HCT116 (cell line): ENCODE measurements around the gene CBFA2T3. TPM values are rescaled to one million over a fixed set of nuclear protein-coding genes. Genes with fewer than 3 reads are reported as not detected.

Experiments used
- ATAC-seq: fragments of 200-7000 bp; cut with Tn5 transposase; 2 replicates; pipeline ENCODE4 v1.9.1; 2020; ENCODE audit warnings: mild to moderate bottlenecking, moderate library complexity
- BruUV-seq: library from RNA; stranded (reverse); fragments of 400-500 nt; replicated peaks from 2 replicates; lab custom pipeline; 2021; lab: Mats Ljungman, UMichigan
- CTCF ChIA-PET: fragments of 300-600 bp; sonication (Branson Sonifier 250); formaldehyde crosslinking; loops from one replicate; lab custom pipeline; 2021; ENCODE audit warnings: antibody characterized with exemption; lab: Charles Lee
- POLR2A ChIA-PET: fragments of 300-600, 350-600 bp; sonication (Branson Sonifier 250); formaldehyde crosslinking; loops from one replicate; lab custom pipeline; 2021; ENCODE audit warnings: antibody characterized with exemption; lab: Charles Lee
- RAD21 ChIA-PET, 2 experiments: fragments of 300-600 bp; sonication (Branson Sonifier 250); formaldehyde crosslinking; loops; one replicate each; lab custom pipeline; 2023; ENCODE audit warnings: low total read pairs in 2 of 2; ENCODE audit not compliant: uncharacterized antibody in 2 of 2, unreplicated experiment in 2 of 2, low non-redundant PET in 1 of 2; lab: Charles Lee
- DNase-seq: peaks from one replicate; pipeline ENCODE4 v3.0.0-alpha.2; 2010; ENCODE audit warnings: low read depth, low spot score
- H2AFZ ChIP-seq: fragments of 200-600 bp; shearing (Covaris generic), sonication (generic); 2 replicates; pipeline ENCODE4 v1.6.1; 2017; ENCODE audit warnings: low read depth, mixed run types, mixed read lengths, antibody characterized with exemption, low read length; ENCODE audit not compliant: poor library complexity, severe bottlenecking
- H3K27ac ChIP-seq: 2 replicates; pipeline ENCODE4 v1.5.1; 2012; ENCODE audit warnings: low read depth, low read length
- H3K27me3 ChIP-seq: fragments of 200-600 bp; sonication (generic); 2 replicates; pipeline ENCODE4 v1.6.1; 2016; ENCODE audit warnings: mixed run types, low read length, mixed read lengths; ENCODE audit not compliant: insufficient read depth
- H3K36me3 ChIP-seq, 2 experiments: fragments of 200-500 bp in 1 of 2; fragments of 200-600 bp in 1 of 2; sonication (Bioruptor generic) in 1 of 2; sonication (generic) in 1 of 2; 2 replicates each; pipeline versions ENCODE4 v1.5.1 to v1.6.1; 2014 to 2016; ENCODE audit warnings: low read length in 2 of 2, inconsistent platforms in 1 of 2, mixed read lengths in 1 of 2, mixed run types in 1 of 2; ENCODE audit not compliant: insufficient read depth in 2 of 2, control insufficient read depth in 1 of 2
- H3K4me1 ChIP-seq, 2 experiments: fragments of 200-600 bp in 1 of 2; sonication (generic) in 1 of 2; 2 replicates each; pipeline versions ENCODE4 v1.5.1 to v1.6.1; 2012 to 2017; ENCODE audit warnings: low read length in 2 of 2, inconsistent platforms in 1 of 2, mild to moderate bottlenecking in 1 of 2, mixed read lengths in 1 of 2, mixed run types in 1 of 2, moderate library complexity in 1 of 2; ENCODE audit not compliant: insufficient read depth in 2 of 2, control insufficient read depth in 1 of 2
- H3K4me2 ChIP-seq: fragments of 200-600 bp; sonication (generic); 2 replicates; pipeline ENCODE4 v1.6.1; 2017; ENCODE audit warnings: mixed run types, low read length, mixed read lengths
- H3K4me3 ChIP-seq, 2 experiments: fragments of 200-600 bp in 1 of 2; sonication (generic) in 1 of 2; replicated peaks in 1 of 2; 2 replicates each; pipeline ENCODE4 v1.5.1; 2011 to 2016; ENCODE audit warnings: low read length in 2 of 2, control low read depth in 1 of 2, low read depth in 1 of 2, mild to moderate bottlenecking in 1 of 2, mixed read lengths in 1 of 2, mixed run types in 1 of 2
- H3K79me2 ChIP-seq: fragments of 200-600 bp; sonication (generic); 2 replicates; pipeline ENCODE4 v1.6.1; 2017; ENCODE audit warnings: mild to moderate bottlenecking, mixed run types, low read length, moderate library complexity, mixed read lengths; ENCODE audit not compliant: insufficient read depth
- H3K9ac ChIP-seq: fragments of 200-600 bp; sonication (generic); 2 replicates; pipeline ENCODE4 v1.6.1; 2016; ENCODE audit warnings: low read length, mixed read lengths
- H3K9me2 ChIP-seq: fragments of 200-600 bp; sonication (generic), shearing (Covaris generic); 2 replicates; pipeline ENCODE4 v1.6.1; 2017; ENCODE audit warnings: mixed run types, mild to moderate bottlenecking, moderate library complexity; ENCODE audit not compliant: insufficient read depth
- H3K9me3 ChIP-seq, 2 experiments: fragments of 200-500 bp in 1 of 2; fragments of 200-600 bp in 1 of 2; sonication (Bioruptor generic) in 1 of 2; sonication (generic) in 1 of 2; 2 replicates each; pipeline ENCODE4 v1.6.1; 2014 to 2017; ENCODE audit warnings: low read length in 2 of 2, mixed read lengths in 2 of 2, inconsistent platforms in 1 of 2, low read depth in 1 of 2, mild to moderate bottlenecking in 1 of 2, mixed run types in 1 of 2, moderate library complexity in 1 of 2; ENCODE audit not compliant: control insufficient read depth in 1 of 2, insufficient read depth in 1 of 2
- H4K20me1 ChIP-seq: fragments of 200-600 bp; sonication (generic), shearing (Covaris generic); 2 replicates; pipeline ENCODE4 v1.6.1; 2017; ENCODE audit warnings: mixed run types, mild to moderate bottlenecking, moderate library complexity; ENCODE audit not compliant: insufficient read depth
- ATF3 ChIP-seq: IDR thresholded peaks from 2 replicates; pipeline ENCODE4 v1.6.1; 2012
- CTCF ChIP-seq, 3 experiments: fragments of 200-600 bp in 1 of 3; sonication (generic) in 1 of 3; IDR thresholded peaks in 2 of 3; conservative IDR thresholded peaks in 1 of 3; 2 replicates each; pipeline ENCODE4 v1.5.1; 2012 to 2017; ENCODE audit warnings: low read depth in 2 of 3, low read length in 2 of 3, antibody characterized with exemption in 1 of 3, borderline replicate concordance in 1 of 3, control low read depth in 1 of 3, mild to moderate bottlenecking in 1 of 3, mixed read lengths in 1 of 3, mixed run types in 1 of 3, moderate library complexity in 1 of 3; ENCODE audit not compliant: insufficient read depth in 1 of 3
- EGR1 ChIP-seq: IDR thresholded peaks from 2 replicates; pipeline ENCODE4 v1.6.1; 2012; ENCODE audit warnings: low read depth
- EZH2 ChIP-seq: fragments of 200-600 bp; sonication (generic); IDR thresholded peaks from 2 replicates; pipeline ENCODE4 v1.6.1; 2017; ENCODE audit warnings: antibody characterized with exemption, mixed run types
- MAX ChIP-seq: IDR thresholded peaks from 2 replicates; pipeline ENCODE4 v1.6.1; 2012
- SIN3A ChIP-seq: IDR thresholded peaks from 2 replicates; pipeline ENCODE4 v1.6.1; 2012; ENCODE audit warnings: low read depth
- YY1 ChIP-seq: IDR thresholded peaks from 2 replicates; pipeline ENCODE4 v1.6.1; 2011; ENCODE audit warnings: low read length, low read depth, moderate library complexity, mild to moderate bottlenecking; ENCODE audit not compliant: insufficient replicate concordance; ENCODE audit errors: extremely low read depth
- ZBTB33 ChIP-seq: IDR thresholded peaks from 2 replicates; pipeline ENCODE4 v1.6.1; 2011; ENCODE audit warnings: mild to moderate bottlenecking, low read length, moderate library complexity; ENCODE audit not compliant: insufficient replicate concordance; ENCODE audit errors: extremely low read depth
- intact Hi-C: fragments of 100-400 bp; cut with micrococcal nuclease; formaldehyde crosslinking; loops from 2 replicates; pipeline ENCODE4 v1.10.0; 2022
- total RNA-seq: library from RNA; stranded (reverse); gene quantifications from one replicate; pipeline ENCODE4 v1.2.1, GENCODE V29; 2021; ENCODE audit not compliant: unreplicated experiment

Gene CBFA2T3
- total RNA-seq, 1 experiment from 2014 or later: 19.1 TPM

GRCh38 chr16:88964636-88965035 lies 12.4 kb downstream of the CBFA2T3 start:
- H3K9ac ChIP-seq: no peak overlapping the region
- DNase-seq (no peak), ATAC-seq (no peak)
- POLR2A ChIA-PET: no interaction called here
- H3K27me3 ChIP-seq: no peaks in the 10 kb centered on the region
- H3K4me2 ChIP-seq: no peak overlapping the region
- no peak overlapping the region for H3K4me3 ChIP-seq
- CTCF ChIA-PET: no interaction called here
- H2AFZ ChIP-seq: no peak overlapping the region
- no peaks in the 10 kb centered on the region for H3K4me1 ChIP-seq
- no peaks in the 10 kb centered on the region for H3K36me3 ChIP-seq
- RAD21 ChIA-PET: no interaction called here
- intact Hi-C loops: no loop called here
- no peaks in the 10 kb centered on the region for H3K9me3 ChIP-seq
- TF ChIP-seq EZH2 (no peak), EGR1 (no peak), ZBTB33 (no peak), SIN3A (no peak), YY1 (no peak), CTCF (IDR thresholded peaks at IDR 0.05 in 2 of 3, conservative IDR thresholded peaks at IDR 0.05 in 1 of 3; ENCODE audit: borderline replicate concordance in 1 of 3, insufficient read depth in 1 of 3, low read depth in 2 of 3, low read length in 2 of 3) (no peak), ATF3 (no peak), MAX (no peak)
- H3K9me2 ChIP-seq: no peaks in the 10 kb centered on the region
- H3K27ac ChIP-seq: no peak overlapping the region
- H3K79me2 ChIP-seq: no peaks in the 10 kb centered on the region
- no TSS peak for BruUV-seq
- H4K20me1 ChIP-seq: no peaks in the 10 kb centered on the region
